ENCODE data around the gene ANXA3.

Gene ANXA3

GRCh38 chr4:78648640-78649363, 97.2 kb downstream of the ANXA3 start:
- no peak for DNase-seq

GRCh38 chr4:78650106-78651024, 98.8 kb downstream of the ANXA3 start:
- no peak for DNase-seq

GRCh38 chr4:78651250-78651860, 99.8 kb downstream of the ANXA3 start:
- DNase-seq, result no peak

- no peak for DNase-seq
Measured at GRCh38 chr4:78652282-78652876, 100.8 kb downstream of the ANXA3 start.

- no peak for DNase-seq
Measured at GRCh38 chr4:78653655-78654054, 102.1 kb downstream of the ANXA3 start.

GRCh38 chr4:78654807-78655206, 103.2 kb downstream of the ANXA3 start:
- DNase-seq, result no peak

GRCh38 chr4:78656968-78657445, 105.4 kb downstream of the ANXA3 start:
- DNase-seq, result no peak

GRCh38 chr4:78659264-78659663, 107.7 kb downstream of the ANXA3 start:
- no peak for DNase-seq

GRCh38 chr4:78659665-78660064, 108.1 kb downstream of the ANXA3 start:
- DNase-seq, result no peak
